ENCODE measurements around the gene PLPP2.
"Not testable (repeated sequence)": the region's sequence is repeated elsewhere in the genome, so short reads cannot be mapped to it uniquely, and the experiment has no call there.

Gene PLPP2

DNA sequence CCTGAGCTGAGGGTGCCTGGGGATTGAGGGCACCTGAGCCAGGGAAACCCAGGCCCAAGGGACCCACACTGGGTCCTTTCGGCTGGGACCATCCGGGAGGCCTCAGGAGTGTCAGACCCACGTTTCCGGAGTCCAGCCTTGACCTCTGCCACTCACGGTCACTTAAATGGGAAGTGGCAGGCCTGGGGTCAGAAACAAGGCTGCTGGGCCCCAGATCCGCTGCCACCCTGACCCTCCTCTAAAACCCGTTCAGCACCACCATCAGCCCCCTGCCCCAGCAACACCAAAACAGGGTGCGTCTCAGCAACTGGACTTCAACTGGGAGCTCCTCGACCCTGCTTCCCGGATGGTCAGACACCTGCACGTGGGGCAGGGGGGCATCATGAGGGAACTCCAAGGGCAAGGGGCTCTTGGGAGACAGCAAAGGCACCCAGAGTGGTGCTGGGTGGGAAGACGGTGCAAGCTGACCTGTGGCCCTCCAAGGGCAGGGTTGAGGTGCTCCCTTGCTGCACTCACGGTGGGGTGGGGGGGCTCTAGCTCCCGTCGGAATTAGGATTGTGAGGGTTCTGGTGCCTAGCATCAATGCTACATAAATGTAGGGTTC, 1.2 kb upstream of the PLPP2 start:
- DNase-seq, result no peak

- DNase-seq, result no peak
Observed at GRCh38 chr19:291561-292280, 518 bp upstream of the PLPP2 start.

- DNase-seq, result no peak
Observed at GRCh38 chr19:290372-291005, 714 bp downstream of the PLPP2 start.

- no peak for DNase-seq
Observed at GRCh38 chr19:289651-290371, 1.4 kb downstream of the PLPP2 start.

DNA sequence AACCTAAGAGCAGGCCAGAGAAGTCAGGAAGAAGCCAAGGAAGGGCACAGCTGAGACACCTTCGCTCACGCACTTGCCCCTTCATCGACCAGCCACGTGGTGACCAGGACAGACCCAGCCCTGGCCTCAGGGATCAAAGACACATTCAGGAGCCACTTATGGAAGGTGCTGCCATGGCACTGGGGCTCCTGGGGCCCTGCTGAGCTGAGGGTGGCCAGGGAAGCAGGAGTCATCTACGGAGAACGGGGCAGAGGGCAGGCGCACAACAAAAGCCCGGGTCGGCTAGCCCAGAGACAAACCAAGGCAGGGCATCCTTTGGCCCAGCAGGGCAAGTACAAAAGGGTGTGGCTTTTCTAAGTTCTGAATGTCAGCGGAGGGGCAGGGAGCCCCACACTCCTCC, 2.3 kb downstream of the PLPP2 start:
- DNase-seq, result no peak

- DNase-seq, result no peak
Observed at GRCh38 chr19:287381-287871, 3.8 kb downstream of the PLPP2 start.

- no peak for DNase-seq
Observed at GRCh38 chr19:283395-283794, 7.8 kb downstream of the PLPP2 start.

GRCh38 chr19:282501-282900, 8.7 kb downstream of the PLPP2 start:
- no peak for DNase-seq

- no peak for DNase-seq
Observed at GRCh38 chr19:281992-282391, 9.2 kb downstream of the PLPP2 start.

DNA sequence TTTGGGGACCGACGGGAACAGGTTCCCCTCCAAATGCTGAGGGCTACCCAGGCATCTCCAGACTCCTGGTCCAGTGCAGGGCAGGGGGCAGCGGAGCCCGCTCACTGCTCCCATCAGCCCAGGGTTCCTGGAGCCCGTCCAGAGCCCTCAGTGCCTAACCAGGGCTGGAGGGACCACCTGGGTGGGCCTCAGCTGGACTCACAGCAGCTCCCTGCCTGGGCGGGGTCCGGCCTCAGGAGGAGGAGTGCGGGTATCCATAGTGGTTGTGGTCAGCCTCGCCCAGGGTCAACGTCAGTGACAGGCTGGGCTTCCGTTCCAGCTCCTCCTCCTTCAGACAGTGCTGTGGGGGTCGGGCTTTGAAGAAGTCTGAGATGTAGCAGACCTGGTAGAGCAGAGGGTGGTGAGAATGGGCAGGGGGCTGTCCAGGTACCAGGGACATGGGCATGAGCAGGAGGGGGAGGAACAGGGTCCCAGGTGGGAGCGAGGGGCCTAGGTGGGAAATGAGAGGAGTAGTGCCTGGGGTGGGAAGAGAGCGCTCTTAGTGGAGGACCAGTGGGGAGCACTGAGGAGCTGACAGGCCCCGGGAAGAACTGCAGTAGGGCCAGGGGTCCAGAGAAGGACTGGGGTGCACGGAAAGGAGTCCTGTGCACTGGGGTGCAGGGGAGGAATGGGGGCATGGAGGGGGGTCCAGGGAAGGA, 9.9 kb downstream of the PLPP2 start:
- no peak for DNase-seq

- DNase-seq, result no peak
Observed at GRCh38 chr19:280541-281009, 10.6 kb downstream of the PLPP2 start.

DNA sequence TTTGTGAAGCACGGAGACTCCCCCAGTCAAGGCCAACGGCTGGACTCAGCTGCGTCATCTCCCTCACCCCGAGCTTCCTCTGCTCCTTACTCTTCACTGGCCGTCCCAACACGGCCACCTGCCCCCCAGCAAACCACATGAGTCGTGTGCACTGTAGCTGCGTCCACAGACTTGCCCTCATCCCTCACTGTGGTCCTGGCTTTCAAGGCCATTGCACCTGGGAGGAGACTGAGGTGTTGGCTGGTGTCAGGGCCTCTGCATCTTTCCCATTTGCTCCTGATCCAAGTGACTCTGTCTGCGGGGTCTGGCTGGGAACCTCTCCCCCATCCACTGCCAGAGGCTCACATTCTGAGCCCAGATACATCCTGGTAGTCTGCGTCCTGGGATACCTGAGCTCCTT, 11.5 kb downstream of the PLPP2 start:
- no peak for DNase-seq

- no peak for DNase-seq
Observed at GRCh38 chr19:279231-279630, 12.0 kb downstream of the PLPP2 start.

DNA sequence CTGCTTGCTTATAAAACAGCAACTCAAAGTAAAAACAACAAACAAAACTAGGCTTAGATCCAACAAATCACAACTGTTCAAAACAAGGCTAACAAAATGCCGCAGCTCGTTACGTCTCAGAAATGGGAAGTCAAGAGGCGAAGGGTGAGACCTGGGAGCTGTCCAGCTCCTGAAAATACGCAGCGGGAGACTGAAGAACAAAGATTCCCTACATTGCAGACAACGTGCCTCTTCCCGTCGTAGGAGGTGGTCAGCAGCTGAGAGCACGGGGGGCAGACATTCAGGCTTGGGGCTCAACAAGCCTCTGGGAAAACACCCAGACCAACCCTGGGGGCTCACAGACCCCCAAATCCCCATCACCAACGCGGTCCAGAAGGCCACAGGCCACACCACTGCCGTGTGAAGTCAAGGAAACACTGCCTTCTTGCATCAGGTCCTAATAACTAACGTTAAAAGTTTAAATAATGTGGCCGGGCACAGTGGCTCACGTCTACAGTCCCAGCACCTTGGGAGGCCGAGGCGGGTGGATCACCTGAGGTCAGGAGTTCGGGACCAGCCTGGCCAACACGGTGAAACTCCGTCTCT, 13.5 kb downstream of the PLPP2 start:
- no peak for DNase-seq

- no peak for DNase-seq
Observed at GRCh38 chr19:277131-277530, 14.1 kb downstream of the PLPP2 start.

DNA sequence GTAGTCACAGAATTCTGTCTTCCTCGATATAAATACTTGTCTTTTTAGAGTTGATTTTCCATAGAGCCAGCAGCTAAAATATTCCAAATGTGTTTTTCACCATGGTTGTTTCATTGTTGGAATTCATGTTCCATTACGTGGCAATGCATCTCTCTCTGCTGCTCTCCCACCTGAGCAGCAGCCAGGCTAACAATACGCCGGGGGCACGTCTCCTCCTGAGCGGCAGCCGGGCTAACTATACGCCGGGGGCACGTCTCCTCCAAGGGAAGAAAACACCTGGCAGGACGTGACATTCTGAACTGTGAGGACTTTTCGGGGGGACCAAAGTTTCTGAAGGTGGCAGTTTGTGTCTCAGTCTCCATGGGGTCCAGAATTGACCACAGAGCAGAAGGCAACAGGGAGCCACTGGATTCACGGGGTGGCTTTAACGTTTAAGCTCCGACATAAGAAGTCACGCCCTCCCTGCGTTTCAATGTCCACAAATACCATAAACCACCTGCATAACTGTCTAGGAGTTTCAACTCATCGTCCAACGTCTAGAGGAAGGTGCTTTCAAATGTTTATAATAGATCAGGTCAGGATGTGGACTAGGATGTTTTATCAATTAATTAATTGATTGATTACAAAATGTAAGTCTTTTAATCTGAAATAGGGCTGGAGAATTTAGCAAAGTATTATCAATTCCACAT, 15.1 kb downstream of the PLPP2 start:
- DNase-seq, result no peak

DNA sequence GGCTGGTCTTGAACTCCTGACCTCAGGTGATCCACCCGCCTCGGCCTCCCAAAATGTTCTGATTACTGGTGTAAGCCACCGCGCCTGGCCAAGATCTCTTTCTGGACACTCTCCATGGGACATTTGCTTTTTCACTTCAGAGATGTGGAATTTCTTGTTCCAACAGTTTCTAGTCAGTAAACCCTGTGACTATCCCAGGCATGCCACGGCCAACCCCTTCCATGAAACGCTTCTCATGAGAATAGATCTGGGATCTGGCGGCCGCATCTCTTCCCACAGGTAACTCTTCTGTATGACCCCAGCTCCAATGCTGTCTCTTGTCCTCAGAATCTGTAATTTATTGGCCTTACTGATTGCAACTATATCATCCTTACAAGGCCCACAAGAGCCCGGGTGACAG, 16.2 kb downstream of the PLPP2 start:
- no peak for DNase-seq

- no peak for DNase-seq
Observed at GRCh38 chr19:273393-273792, 17.8 kb downstream of the PLPP2 start.

- no peak for DNase-seq
Observed at GRCh38 chr19:271856-272255, 19.3 kb downstream of the PLPP2 start.

DNA sequence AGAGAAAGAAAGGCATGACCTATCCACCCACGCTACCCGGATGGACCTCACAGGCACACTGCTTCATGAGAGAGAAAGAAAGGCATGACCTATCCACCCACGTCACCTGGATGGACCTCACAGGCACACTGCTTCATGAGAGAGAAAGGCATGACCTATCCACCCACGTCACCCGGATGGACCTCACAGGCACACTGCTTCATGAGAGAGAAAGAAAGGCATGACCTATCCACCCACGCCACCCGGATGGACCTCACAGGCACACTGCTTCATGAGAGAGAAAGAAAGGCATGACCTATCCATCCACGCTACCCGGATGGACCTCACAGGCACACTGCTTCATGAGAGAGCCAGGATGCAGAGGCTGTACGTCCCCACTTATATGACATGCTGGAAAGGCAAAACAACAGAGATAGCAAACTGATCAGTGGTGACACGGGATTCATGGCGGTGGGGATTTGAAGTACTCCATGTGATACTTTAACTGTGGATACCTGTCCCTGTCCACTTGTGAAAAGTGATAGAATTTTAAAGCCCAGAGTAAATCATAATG, 20.4 kb downstream of the PLPP2 start:
- DNase-seq, result not testable (repeated sequence)

DNA sequence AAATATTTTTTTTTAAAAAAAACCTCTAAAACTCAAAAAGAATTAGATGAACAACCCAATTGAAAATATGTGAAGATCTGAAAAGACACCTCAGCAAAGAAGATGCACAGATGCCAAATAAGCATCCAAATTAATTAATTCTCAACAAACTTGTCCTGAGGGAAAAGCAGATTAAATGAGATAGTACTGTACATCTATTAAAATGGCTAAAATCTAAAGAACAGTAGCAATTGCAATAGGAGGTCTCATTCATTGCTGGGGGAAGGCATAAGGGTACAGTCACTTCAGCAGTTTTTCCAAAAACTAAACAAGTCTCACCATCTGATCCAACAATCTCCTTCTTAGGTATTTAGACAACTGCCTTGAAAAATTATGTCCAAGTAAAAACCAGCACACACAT, 22.0 kb downstream of the PLPP2 start:
- no peak for DNase-seq

Data from right forelimb (tissue), 1 donor.